Left ventricle myocardium superior (tissue), 1 donor: ENCODE measurements around the gene CRACR2B. TPM values are rescaled to one million over a fixed set of nuclear protein-coding genes. Genes with fewer than 3 reads are reported as not detected.

Experiments
- ATAC-seq: fragments of 200-7000 bp; cut with Tn5 transposase; one replicate; pipeline ENCODE4 v1.9.1; 2020; ENCODE audit warnings: mild to moderate bottlenecking, moderate library complexity
- DNase-seq: peaks from one replicate; pipeline ENCODE4 v3.0.0-alpha.2; 2020
- intact Hi-C: fragments of 100-400 bp; cut with micrococcal nuclease; formaldehyde crosslinking; loops from one replicate; pipeline ENCODE4 v1.11.0; 2022
- total RNA-seq: library from RNA; stranded (reverse); fragmentation: NEBNext Ultra II Directional; extraction: Animal tissue kit (Norgen Biotek cat#: 25700); gene quantifications from one replicate; pipeline ENCODE4 v1.2.1, GENCODE V29; 2021
- donor health status: DM: no; HTN: yes; CAD: no; lungs with severe emphysema.

CRACR2B gene
- total RNA-seq, 1 donor from 2014 or later, result 31.0 TPM

DNA sequence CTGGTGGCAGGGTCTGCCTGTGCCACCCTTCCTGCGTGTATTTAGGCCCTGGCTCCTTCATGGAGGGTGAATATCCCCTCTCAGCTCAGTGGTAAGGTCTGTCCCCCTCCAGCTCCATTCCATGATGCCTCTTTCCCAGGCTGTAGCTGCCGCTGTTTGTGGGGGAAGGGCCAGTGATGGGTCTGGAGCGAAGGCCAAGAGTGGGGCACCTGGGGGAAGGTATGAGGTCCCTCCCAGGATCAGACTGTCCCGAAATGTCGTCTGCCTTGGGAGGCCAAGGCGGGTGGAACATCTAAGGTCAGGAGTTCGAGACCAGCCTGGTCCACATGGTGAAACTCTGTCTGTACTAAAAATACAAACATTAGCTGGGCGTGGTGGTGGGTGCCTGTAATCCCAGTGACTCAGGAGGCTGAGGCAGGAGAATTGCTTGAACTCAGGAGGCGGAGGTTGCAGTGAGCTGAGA lies 6.2 kb downstream of the CRACR2B start:
- DNase-seq, result no peak
- intact Hi-C loops, result no loop called here
- no peak for ATAC-seq

DNA sequence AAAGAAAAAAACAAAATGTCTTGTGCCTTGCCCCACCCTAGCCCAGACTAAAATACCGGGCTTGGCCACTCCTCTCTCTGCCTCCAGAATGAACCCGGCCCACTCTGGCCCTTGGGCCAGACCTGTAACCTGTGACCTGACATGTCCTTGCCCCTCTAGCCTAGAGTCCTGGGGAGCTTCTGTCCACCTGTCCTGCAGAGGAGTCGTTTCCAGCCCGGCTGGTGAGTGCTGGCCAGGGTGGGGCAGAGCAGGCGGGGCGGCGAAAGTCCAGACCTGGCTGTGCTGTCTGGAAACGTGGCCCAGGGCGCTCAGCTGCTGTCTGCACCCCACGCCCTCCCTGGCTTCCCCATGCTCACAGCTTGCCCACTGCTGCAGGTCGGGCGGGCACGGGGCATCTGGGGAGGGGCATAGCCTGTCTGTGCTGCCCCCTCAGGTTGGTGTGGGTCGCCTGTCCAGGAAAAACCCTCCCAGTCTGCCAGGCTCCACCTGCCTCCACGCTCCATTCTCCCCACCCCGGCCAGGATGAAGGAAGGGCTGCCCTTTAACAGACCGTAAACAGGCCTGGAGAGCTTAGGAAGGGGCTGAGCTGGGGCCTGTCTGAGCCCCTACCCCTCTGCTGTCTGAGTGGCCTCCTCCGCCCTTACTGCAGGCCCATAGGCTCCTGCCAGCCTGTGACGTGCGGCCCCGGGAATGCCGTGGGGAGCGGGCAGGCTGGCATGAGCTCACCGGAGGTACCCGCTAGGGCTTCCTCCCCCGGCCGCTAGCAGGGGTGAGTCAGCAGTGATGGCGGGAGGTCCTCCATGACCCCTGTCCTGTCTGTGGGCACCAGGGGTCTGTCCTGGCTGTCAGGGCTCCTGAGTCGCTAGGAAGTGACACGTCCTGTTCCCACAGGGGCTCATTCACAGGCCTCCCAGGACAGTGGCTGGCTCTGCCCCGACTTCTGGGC lies 6.9 kb downstream of the CRACR2B start:
- intact Hi-C loops, result no loop called here
- ATAC-seq, result peak; percentile 62
- DNase-seq, result peak; percentile 89

DNA sequence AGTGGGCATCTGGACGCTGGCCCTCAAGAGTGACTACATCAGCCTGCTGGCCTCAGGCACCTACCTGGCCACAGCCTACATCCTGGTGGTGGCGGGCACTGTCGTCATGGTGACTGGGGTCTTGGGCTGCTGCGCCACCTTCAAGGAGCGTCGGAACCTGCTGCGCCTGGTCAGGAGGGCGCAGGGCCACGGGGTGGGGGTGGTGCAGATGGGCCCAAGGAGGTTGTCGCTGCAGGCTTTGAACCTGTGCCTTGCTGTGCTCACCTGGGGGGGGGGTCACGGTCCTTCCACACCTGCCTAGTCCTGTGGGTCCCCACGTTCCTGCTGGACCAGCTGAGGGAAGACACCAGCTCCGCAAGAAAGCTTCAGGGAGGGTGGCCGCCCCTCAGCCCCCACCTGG lies 8.6 kb downstream of the CRACR2B start:
- intact Hi-C loops, result no loop called here
- DNase-seq, result no peak
- ATAC-seq, result no peak

DNA sequence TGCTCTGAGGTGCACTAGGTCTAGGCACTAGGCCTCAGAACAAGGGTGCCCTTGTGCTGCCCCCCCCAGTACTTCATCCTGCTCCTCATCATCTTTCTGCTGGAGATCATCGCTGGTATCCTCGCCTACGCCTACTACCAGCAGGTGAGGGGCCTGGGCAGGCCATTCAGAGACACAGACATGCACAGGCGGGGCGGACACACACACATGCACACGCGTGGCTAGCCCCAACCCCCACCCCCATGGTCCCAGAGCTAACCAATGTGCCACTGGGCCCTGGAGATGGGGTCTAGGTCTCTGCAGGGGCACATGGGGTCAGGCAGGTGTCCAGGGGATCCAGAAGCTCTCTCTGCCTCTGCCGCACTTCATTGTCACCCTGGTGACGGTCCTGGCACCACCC lies 9.0 kb downstream of the CRACR2B start:
- DNase-seq (no peak), ATAC-seq (no peak)
- intact Hi-C loops, result no loop called here

DNA sequence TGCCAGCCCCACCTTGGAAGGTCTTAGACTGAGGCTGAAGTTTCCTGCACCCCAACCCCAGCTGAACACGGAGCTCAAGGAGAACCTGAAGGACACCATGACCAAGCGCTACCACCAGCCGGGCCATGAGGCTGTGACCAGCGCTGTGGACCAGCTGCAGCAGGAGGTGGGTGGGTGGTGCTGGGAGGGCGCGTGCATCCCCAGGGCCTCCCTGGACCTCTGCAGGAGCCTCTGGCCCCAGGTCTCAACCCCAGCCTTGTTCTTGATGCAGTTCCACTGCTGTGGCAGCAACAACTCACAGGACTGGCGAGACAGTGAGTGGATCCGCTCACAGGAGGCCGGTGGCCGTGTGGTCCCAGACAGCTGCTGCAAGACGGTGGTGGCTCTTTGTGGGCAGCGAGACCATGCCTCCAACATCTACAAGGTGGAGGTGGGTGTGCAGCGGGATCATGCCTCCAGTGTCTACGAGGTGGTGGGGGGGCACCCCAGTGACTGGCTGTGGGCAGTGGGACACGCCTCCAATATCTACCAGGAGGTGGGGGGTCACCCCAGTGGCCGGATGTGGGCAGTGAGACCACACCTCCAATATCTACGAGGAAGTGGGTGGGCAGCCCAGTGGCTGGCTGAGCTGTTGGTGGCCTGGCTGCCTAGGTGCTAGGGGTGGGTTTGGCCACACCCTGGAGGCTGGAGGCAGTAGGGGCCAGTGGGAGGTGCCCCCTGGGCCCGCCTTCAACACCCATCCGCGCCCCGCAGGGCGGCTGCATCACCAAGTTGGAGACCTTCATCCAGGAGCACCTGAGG lies 9.7 kb downstream of the CRACR2B start:
- no peak for ATAC-seq
- no peak for DNase-seq
- intact Hi-C loops, result no loop called here

DNA sequence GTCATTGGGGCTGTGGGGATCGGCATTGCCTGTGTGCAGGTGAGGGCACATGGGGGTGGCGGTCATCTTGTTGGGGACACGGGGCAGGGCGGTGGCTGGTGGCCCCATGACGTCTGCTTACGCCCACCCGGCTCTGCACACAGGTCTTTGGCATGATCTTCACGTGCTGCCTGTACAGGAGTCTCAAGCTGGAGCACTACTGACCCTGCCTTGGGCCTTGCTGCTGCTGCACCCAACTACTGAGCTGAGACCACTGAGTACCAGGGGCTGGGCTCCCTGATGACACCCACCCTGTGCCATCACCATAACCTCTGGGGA lies 10.2 kb downstream of the CRACR2B start:
- intact Hi-C loops, result no loop called here
- no peak for ATAC-seq
- DNase-seq, result no peak

DNA sequence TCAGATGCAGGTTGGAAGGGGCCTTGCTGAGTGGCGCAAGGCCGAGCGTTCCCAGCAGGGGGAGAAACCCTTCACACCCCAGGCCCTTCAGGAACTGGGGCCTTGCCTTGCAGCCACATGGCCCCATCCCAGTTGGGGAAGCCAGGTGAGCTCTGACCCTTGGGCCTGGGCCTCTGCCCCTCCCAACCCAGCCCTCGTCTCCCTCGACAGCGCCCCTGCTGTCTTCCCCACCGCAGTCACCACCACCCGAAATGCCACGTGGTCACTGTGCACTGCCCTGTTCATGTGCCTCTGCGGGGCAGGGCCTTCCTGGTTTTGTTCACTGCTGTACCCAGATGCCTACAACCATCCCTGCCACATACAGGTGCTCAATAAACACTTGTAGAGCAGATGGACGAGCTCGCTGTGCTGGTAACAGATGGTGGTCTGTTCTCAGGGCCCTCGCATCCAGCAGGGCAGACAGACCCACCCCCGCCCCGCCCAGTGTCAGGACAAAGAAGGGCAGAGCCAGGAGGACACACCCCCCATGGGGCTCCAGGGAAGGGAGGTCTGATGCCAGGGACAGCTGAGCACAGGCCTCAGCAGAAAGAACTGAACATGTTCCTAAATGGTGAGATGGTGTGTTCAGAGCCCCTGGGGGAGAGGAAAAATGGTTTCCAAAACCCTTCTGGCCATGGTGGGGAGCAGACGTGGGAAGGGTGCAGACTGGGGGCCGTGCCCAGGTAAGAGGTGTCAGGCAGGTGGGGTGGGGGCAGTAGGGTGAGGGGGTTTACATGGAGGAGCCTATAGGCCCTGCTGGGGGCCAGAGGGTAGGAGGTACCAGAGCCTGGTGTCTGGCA lies 10.9 kb downstream of the CRACR2B start:
- intact Hi-C loops, result no loop called here
- DNase-seq (no peak), ATAC-seq (no peak)

DNA sequence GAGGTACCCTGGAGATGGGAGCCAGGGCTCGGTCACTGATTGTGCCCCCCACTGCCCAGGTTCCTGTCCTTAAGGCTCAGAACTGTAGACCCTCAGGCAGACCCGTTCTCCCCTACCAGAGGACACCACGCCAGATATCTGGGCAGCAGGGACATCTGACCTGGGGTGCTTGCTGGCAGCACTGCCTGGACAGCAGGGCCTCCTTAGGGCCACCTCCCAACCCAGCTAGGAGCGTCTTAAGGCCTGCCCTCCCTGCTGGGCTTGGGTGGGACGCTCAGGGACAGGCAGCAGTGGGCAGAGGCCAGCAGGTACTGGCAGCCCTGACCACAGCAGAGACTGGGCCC lies 11.5 kb downstream of the CRACR2B start:
- DNase-seq (no peak), ATAC-seq (no peak)
- intact Hi-C loops, result no loop called here

DNA sequence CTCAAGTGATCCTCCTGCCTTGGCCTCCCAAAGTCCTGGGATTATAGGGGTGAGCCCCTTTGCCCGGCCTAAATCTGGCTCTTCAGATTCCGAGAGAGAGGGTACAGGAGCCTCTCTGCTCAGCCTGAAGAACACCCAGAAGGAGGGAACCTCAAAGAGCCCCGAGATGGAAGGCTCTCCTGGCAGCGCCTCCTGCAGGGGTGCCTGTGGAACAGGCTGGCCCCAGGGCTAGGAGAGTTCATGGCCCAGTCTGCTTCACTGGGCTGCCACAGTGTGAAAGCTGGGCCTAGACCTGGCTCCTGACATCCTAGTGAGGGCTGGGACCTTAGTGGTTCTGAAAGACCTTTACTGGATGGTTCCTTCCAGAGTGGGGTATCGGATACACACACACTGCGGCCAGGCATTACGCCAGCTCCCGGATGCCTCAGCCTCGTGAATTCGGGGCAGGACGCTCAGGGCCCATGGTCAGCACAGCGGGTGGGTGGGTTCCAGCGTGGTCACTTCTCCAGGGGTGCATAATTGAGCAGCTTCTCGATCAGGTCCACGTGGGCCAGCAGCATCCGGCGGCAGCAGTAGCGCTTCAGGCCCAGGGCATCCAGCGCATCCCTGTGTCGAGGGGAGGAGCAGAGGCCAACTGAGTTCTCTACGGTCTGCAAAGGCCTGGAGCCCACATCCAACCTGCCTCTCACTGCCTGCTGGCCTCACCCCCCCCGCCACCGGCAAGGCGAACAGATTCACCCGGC lies 12.3 kb downstream of the CRACR2B start:
- no peak for ATAC-seq
- no peak for DNase-seq
- intact Hi-C loops, result no loop called here

DNA sequence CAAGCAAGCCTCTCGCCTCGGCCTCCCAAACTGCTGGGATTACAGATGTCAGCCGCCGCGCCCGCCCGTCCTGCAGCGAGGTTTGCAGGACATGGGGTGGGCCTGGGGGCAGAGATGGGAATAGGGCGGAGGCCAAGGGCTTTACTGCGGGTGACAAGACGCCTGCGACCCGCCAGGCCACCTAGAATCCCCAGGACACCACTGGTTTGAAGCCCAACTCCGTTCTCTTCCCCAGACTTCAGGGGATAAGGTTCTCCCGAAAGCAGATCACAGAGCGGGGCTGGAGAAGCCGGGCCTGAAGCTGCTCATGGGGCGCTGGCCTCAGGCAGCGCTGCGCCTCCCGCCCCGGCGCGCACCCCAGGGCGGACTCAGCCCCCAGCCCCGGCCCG lies 14.3 kb downstream of the CRACR2B start:
- ATAC-seq (peak; percentile 0), DNase-seq (no peak)
- intact Hi-C loops, result no loop called here

DNA sequence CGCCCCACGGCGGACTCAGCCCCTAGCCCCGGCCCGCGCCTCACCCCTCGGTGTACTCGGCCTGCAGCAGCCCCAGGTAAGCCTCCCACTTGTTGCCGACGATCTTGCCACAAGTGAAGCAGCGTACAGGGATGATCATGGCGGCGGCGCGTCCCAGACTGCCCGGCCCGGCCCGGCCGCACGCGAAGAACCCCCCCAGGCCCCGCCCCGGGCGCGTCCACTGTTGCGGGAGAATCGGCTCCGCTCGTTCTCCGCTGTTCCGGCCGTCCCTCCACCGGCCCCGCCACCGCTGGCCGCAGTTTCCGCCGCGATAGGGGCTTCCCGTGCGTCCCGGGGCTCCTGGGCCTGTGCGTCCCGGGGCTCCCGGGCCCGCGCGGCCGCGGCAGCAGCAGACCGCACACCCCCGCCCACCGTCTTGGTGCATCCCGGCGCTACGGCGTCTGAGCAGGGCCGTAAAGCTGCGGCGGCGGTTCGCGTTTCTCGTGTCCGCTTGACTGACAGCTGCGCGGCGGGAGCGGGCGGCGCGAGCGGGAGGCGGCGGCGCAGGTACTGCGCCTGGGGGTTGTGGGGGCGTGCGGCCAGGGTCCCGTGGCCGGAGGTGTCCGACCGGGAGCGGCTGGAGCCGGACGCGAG lies 14.8 kb downstream of the CRACR2B start, which contains the start of the genes POLR2L and TSPAN4:
POLR2L (minus strand) TSS at position 160 of the 633 bp plus-strand sequence; CDS start at position 139, 21 bp downstream.
TSPAN4 (plus strand) TSS at position 483 of the 633 bp plus-strand sequence. CDS start 7,453 bp downstream, outside the sequence.
- DNase-seq (peak; percentile 95), ATAC-seq (peak; percentile 52)
- intact Hi-C loops, result no loop called here

DNA sequence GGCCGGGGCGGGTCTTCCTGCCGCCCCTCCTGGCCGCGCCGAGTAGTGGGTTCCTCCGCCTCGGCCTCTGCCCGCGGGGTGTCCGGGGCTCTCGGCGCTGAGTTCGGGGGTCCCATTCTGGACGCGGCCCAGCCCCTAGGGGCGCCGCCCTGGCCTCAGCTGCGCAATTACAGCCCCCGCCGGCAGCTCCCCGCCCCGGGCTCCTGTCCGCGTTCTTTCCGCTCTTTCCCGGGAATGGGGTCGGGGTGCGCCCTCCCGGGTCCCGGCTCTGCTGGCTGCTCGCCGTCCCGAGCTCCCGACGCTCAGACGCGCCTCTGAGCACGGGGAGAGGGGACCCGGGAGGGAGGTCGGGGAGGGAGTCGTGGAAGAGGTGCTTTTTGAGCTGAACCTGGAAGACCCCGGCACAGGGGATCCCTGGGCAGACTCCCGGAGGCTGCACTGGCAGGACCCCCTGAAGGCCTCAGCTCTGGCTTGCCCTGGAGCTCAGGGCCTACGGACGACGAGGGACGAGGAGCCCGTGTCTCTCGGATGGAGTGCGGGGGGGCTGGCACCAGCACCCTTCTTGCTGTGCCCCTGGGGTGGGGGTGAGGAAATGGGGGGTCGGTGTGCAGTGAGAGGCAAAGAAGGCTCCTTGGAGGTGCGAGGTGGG lies 15.5 kb downstream of the CRACR2B start:
- ATAC-seq (peak; percentile 0), DNase-seq (peak; percentile 56)
- intact Hi-C loops, result no loop called here

DNA sequence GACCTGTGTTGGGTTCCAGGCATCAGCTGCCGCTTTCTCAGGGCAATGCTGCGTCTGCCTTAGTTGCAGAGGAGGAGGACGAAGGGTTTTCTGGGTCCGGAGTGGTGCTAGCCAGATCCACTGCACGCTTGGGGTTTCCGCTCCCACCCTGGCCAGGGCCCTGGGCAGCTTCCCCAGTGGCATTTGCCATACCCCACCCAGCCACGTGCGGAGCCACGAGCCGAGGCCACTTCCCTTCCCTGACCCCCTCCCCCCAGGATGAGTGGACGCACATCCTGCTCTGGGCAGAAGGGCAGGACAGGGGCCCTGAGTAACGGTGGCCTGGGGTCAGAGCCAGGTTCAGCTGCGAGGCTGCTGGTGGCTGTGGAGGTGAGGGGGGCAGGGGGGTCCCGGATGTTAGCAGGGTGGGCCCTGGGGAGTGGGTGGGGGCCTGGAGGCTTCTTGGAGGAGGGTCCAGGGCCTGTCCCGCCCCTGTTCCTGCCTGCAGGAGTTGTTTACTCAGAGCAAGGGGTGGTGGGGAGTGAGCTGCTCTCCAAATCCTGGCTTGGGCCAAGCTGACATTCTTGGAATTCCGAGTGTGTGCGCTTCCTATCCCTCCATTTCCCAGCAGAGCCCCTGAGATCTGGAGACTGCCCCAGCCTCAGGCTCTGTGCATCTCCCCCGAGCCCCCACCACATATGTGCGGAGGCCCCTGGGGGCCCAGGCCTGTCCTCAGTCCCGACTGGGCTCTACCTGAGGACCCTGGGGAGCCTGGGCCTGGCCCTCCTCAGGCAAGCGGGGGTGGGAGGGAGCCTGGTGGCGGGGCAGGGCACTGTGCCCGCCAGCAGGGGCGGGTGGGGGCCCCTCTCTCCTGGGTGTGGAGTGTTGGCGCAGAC lies 16.3 kb downstream of the CRACR2B start:
- ATAC-seq, result peak; percentile 50
- intact Hi-C loops, result no loop called here
- DNase-seq, result peak; percentile 93

DNA sequence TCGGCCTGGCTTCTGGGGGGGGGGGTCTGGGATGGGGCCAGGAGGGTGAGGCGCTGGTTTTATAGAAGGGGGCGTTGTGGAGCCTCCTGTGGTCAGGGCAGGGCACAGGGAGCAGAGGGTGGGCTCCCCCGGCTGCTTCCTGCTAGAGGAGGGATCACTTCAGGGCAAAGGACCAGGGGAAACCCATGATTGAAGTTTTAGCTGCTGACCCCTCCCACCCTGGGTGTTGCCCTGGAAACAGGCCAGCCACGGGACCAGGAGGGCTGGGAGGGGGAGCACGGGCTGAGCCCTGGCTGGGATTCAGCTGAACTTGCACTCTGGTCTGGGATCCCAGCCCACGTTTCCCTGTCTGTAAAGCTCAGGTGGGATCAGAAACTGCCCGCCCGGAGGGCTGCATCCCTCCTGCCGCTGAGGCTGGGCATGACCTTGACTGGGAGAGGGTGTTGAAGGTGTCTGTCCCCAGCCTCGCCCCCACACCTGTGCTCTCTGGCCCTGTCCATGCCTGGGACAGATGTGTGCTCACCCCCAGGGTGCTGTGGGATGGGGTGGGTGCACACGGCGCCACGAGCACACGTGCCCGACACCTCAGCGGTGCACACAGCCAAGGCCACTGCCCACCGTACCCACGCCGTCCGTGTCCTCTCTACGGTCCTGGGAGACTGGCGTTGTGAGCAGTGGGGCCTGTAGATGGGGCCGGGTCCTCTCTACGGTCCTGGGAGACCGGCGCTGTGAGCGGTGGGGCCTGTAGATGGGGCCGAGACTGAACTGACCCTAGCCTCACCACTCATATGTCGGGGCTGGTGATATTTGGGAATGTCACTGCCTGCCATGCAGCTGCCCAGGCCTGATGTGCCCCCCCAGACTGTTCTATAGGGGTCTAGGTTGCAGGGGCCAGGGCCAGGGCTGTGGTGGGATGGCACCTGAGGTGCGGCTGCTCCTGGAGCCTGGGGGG lies 17.2 kb downstream of the CRACR2B start:
- intact Hi-C loops, result no loop called here
- peak; percentile 94 for DNase-seq

DNA sequence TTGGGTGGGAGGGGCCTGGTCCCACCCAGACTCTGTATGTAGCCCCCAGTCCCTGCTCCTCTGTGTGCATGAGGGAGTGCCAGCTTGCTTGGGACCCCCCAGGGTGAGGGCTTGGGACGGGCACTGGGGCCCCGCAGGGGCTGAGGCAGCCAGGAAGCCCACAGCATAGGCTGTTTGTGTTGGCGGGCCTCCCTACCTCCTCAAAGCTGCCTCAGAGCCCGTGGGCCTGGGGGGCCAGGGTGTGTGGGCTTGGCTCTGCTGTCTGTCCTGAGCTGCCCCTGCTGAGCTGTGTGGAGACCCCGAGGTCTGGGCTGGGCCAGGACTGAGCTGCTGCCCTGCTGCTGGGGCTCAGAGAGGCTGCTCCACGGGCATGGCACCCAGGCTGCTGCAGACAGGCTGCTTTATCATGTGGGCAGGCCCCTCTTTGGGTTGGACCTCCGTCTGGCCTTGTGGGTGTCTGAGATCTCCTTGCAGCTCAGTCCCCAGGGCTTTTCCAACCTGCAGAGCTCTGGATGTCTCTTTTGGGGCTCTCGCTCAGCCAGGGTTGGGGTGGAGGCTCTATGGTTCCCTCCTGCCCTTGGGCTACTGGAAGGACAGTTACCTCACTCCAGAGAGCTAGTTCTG lies 18.3 kb downstream of the CRACR2B start:
- intact Hi-C loops, result no loop called here
- DNase-seq (no peak), ATAC-seq (no peak)

More for the DNA sequence above, 17.2 kb downstream of the CRACR2B start:
- ATAC-seq, result peak; percentile 62
